ENCODE measurements around the gene HMCN2. TPM values are rescaled to one million over a fixed set of nuclear protein-coding genes. Genes with fewer than 3 reads are reported as not detected.

Gene HMCN2
- total RNA-seq, 1 donor from 2014 or later, result not detected

DNA sequence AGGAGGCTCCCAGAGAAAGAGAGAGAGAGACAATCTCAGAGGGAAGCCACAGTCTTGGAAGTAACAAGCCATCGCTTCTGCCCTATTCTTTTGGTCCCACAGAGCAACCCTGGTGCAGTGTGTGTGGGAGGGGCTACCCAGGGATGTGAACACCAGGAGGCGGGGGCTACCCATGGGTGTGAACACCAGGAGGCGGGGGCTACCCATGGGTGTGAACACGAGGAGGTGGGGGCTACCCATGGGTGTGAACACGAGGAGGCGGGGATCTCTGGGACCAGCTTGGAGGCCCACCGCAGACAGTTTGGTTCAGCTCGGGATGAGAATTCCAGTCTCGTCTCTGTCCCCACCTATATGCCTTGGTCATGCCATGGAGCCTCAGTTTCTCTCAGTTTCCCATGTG lies 44.9 kb downstream of the HMCN2 start:
- Mint-ChIP-seq H3K4me1 (no peaks in the 10 kb centered on the region), H3K36me3 (ENCODE audit: low read depth) (no peaks in the 10 kb centered on the region), H3K4me3 (no peak overlapping the region), H3K27me3 (peaks cover 4% of the 10 kb centered on the region), H3K27ac (no peak overlapping the region), H3K9me3 (no peaks in the 10 kb centered on the region)
- DNase-seq, result no peak
- CTCF ChIA-PET, result no interaction called here
- ATAC-seq (ENCODE audit: low read depth), result no peak
- no peak for TF ChIP-seq CTCF (IDR thresholded peaks at IDR 0.05)
- POLR2A ChIA-PET, result no interaction called here
- intact Hi-C loops (cut with micrococcal nuclease), result no loop called here

DNA sequence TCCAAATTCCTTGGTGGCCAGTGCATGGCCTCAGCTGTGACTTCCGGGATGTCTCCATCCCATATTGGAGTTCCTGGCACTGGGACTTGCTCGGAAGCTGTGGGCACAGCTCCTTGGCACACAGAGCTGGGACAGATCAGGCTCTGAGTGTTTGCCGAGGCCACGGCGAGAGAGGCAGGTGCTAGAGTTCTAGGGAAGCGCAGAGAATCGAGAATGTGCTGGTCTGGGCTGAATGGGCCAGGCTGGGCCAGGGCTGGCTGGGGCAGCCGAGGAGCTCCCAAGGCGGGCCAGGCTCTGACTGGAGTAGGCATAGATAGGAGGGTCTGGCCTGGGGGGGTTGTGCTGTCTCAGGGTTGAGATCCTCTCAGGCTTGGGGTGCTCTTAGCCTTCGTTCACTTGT lies 45.4 kb downstream of the HMCN2 start:
- no peaks in the 10 kb centered on the region for H3K9me3 Mint-ChIP-seq
- no peak for TF ChIP-seq CTCF (IDR thresholded peaks at IDR 0.05)
- no peak overlapping the region for H3K4me3 Mint-ChIP-seq
- no peak overlapping the region for H3K27ac Mint-ChIP-seq
- H3K4me1 Mint-ChIP-seq, result no peaks in the 10 kb centered on the region
- intact Hi-C loops (cut with micrococcal nuclease), result no loop called here
- H3K27me3 Mint-ChIP-seq, result peaks cover 8% of the 10 kb centered on the region
- ChIA-PET POLR2A (no interaction called here), CTCF (no interaction called here)
- DNase-seq (no peak), ATAC-seq (ENCODE audit: low read depth) (no peak)
- H3K36me3 Mint-ChIP-seq (ENCODE audit: low read depth), result no peaks in the 10 kb centered on the region

DNA sequence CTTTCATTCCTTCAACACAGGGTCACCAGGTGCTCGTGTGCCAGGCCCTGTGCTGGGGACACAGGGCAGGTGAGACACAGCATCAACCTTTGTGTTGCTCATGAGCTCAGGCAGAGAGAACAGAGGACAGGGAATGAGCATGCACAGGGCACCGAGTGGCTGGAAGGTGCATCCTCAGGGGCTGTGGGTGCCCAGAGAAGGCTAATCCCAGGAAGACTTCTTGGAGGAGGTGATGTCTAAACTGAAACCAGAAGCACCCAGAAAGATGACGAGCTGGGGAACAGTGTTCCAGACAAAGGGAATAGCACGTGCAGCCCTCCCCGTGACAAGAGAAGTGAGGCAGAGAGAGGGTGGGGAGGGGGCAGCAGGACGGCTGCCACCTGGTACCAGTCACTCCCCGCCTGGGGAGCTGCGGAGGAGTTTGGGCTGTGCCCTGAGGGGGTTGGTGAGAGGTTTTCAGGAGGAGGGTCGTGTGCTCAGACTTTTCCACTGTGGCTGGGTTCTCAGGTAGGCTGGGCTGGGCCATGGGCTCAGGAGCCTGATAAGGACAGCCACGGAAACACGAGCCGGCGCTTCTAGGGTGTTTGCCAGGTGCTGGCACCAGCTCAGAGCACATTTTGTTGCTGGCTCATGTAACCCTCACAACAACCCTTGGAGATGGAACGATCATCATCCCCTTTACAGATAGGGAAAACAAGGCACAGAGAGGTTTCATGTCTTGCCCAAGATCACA lies 46.0 kb downstream of the HMCN2 start:
- H3K4me1 Mint-ChIP-seq, result no peaks in the 10 kb centered on the region
- no peak overlapping the region for H3K4me3 Mint-ChIP-seq
- DNase-seq (no peak), ATAC-seq (ENCODE audit: low read depth) (no peak)
- ChIA-PET POLR2A (no interaction called here), CTCF (no interaction called here)
- intact Hi-C loops (cut with micrococcal nuclease), result no loop called here
- H3K36me3 Mint-ChIP-seq (ENCODE audit: low read depth), result no peaks in the 10 kb centered on the region
- no peaks in the 10 kb centered on the region for H3K9me3 Mint-ChIP-seq
- TF ChIP-seq CTCF (IDR thresholded peaks at IDR 0.05), result no peak
- H3K27ac Mint-ChIP-seq, result no peak overlapping the region
- peaks cover 9% of the 10 kb centered on the region for H3K27me3 Mint-ChIP-seq

- DNase-seq, result no peak
- ATAC-seq (ENCODE audit: low read depth), result no peak
- intact Hi-C loops (cut with micrococcal nuclease), result no loop called here
- CTCF ChIA-PET, result no interaction called here
- POLR2A ChIA-PET, result no interaction called here
- H3K27me3 Mint-ChIP-seq, result peaks cover 17% of the 10 kb centered on the region
- no peak overlapping the region for H3K27ac Mint-ChIP-seq
- H3K4me3 Mint-ChIP-seq, result no peak overlapping the region
- no peaks in the 10 kb centered on the region for H3K9me3 Mint-ChIP-seq
- TF ChIP-seq CTCF (IDR thresholded peaks at IDR 0.05), result no peak
- H3K36me3 Mint-ChIP-seq (ENCODE audit: low read depth), result no peaks in the 10 kb centered on the region
- no peaks in the 10 kb centered on the region for H3K4me1 Mint-ChIP-seq
These were observed 47.7 kb downstream of the HMCN2 start for GRCh38 chr9:130313103-130313858.

DNA sequence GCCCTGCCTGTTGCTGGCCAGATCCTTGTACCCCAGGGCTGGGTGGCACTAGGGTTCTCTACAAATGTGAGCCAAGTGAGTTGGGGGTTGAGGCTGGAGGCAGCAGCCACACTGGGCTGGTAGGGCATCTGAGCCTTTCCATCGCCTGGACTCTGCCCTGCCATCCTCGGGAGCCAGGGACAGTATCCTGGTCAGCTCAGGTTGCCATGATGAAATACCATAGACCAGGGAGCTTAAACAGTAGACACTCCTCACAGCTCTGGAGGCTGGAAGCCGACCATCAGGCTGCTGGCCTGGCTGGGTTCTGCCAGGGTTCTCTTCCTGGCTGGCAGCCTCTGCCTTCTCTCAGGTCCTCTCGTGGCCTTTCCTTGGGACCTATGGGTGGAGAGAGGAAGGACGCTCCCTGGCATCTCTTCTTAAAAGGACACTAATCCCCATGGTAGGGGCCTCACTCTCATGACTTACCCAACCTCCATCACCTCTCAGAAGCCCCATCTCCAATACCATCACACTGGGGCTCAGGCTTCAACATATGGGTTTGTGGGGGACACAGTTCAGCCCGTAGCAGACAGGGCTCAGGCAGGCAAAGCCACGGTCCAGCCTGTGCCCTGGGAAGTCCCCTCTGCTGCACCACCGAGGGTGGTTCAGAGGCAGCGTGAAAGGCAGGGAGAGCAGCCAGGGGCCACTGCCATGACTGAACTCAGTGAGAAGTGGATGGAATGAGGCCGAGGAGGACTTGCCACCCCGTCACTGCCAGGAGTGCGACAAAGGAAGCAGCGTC lies 50.1 kb downstream of the HMCN2 start:
- peaks cover 14% of the 10 kb centered on the region for H3K27me3 Mint-ChIP-seq
- no peak overlapping the region for H3K4me3 Mint-ChIP-seq
- no peaks in the 10 kb centered on the region for H3K9me3 Mint-ChIP-seq
- no peaks in the 10 kb centered on the region for H3K36me3 Mint-ChIP-seq (ENCODE audit: low read depth)
- DNase-seq (no peak), ATAC-seq (ENCODE audit: low read depth) (no peak)
- no peaks in the 10 kb centered on the region for H3K4me1 Mint-ChIP-seq
- ChIA-PET CTCF (no interaction called here), POLR2A (interaction anchor here (0.6 kb wide), 1 partner anchor 1364 kb away, joined by 9 read pairs; no protein-coding TSS in a partner anchor)
- no peak overlapping the region for H3K27ac Mint-ChIP-seq
- no peak for TF ChIP-seq CTCF (IDR thresholded peaks at IDR 0.05)
- intact Hi-C loops (cut with micrococcal nuclease), result no loop called here

All from activated B cell treated with CpG ODN at 0.5 μM for 24 hours (primary cell).